Sigmoid colon (tissue), 4 donors: ENCODE results near the gene NUTM2E.
"Not testable (repeated sequence)": the region's sequence is repeated elsewhere in the genome, so short reads cannot be mapped to it uniquely, and the experiment has no call there.

Experiments used
- EP300 ChIP-seq, 4 donors: sonication (generic); formaldehyde crosslinking; IDR thresholded peaks; one replicate each; pipeline ENCODE4 v1.6.1; 2017; ENCODE audit warnings: antibody characterized with exemption in 4 of 4
- POLR2A ChIP-seq, 2 donors: fragments of 450-650 bp; IDR thresholded peaks; one replicate each; pipeline ENCODE4 v1.6.1; 2016; ENCODE audit warnings: antibody characterized with exemption in 2 of 2, mild to moderate bottlenecking in 2 of 2, moderate library complexity in 2 of 2

DNA sequence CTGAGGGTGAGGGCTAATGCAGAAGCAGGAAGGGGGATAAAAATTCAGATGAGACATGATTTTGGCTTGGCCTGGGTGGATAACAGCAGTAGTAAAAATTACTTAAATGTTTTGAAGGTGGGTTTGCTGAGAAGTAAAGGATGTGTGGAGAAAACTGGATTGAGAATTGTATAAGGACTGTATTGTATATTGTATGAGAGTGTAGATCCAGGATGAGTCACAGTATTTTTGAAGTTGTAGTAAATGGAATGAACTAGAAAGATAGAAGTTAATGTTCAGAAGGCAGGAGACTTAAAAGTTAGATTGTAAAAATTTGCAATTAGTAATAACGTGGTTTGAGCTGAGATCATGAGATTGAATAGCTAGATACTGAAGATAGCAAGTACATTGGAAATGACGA is 10.2 kb upstream of the NUTM2E start:
- TF ChIP-seq POLR2A, EP300 (IDR thresholded peaks at IDR 0.05): not testable (repeated sequence)
